IPS-18a (cell line): ENCODE data around the gene PUS7.
"Not testable (repeated sequence)": the region's sequence is repeated elsewhere in the genome, so short reads cannot be mapped to it uniquely, and the experiment has no call there.

Source experiments
- H3K27ac ChIP-seq: one replicate; pipeline ENCODE4 v1.5.1; 2013; ENCODE audit warnings: low read length
- H3K27me3 ChIP-seq: one replicate; pipeline ENCODE4 v1.6.1; 2013; ENCODE audit warnings: mild to moderate bottlenecking, low read length; ENCODE audit not compliant: control insufficient read depth, insufficient read depth
- H3K36me3 ChIP-seq: one replicate; pipeline ENCODE4 v1.6.1; 2013; ENCODE audit warnings: low read depth, low read length; ENCODE audit not compliant: control insufficient read depth
- H3K4me1 ChIP-seq: one replicate; pipeline ENCODE4 v1.6.1; 2013; ENCODE audit warnings: low read depth, low read length; ENCODE audit not compliant: control insufficient read depth
- H3K4me3 ChIP-seq: one replicate; pipeline ENCODE4 v1.5.1; 2013; ENCODE audit warnings: low read length
- H3K9ac ChIP-seq: one replicate; pipeline ENCODE4 v1.6.1; 2013; ENCODE audit warnings: mild to moderate bottlenecking, low read length, moderate library complexity
- H3K9me3 ChIP-seq: one replicate; pipeline ENCODE4 v1.6.1; 2013; ENCODE audit warnings: low read depth, low read length; ENCODE audit not compliant: control insufficient read depth

PUS7 gene

GRCh38 chr7:105439174-105439893 lies 82.7 kb downstream of the PUS7 start:
- Histone ChIP-seq H3K4me1 (no peaks in the 10 kb centered on the region), H3K9ac (no peak overlapping the region), H3K4me3 (no peak overlapping the region), H3K27me3 (no peaks in the 10 kb centered on the region), H3K9me3 (no peaks in the 10 kb centered on the region), H3K36me3 (no peaks in the 10 kb centered on the region), H3K27ac (no peak overlapping the region)

GRCh38 chr7:105438847-105439173 lies 83.3 kb downstream of the PUS7 start:
- Histone ChIP-seq H3K27me3 (no peaks in the 10 kb centered on the region), H3K9ac (no peak overlapping the region), H3K4me3 (no peak overlapping the region), H3K27ac (no peak overlapping the region), H3K4me1 (no peaks in the 10 kb centered on the region), H3K9me3 (no peaks in the 10 kb centered on the region), H3K36me3 (no peaks in the 10 kb centered on the region)

- no peak overlapping the region for H3K4me3 ChIP-seq
- H3K4me1 ChIP-seq: no peaks in the 10 kb centered on the region
- no peaks in the 10 kb centered on the region for H3K36me3 ChIP-seq
- H3K9ac ChIP-seq: no peak overlapping the region
- no peaks in the 10 kb centered on the region for H3K27me3 ChIP-seq
- H3K27ac ChIP-seq: no peak overlapping the region
- H3K9me3 ChIP-seq: no peaks in the 10 kb centered on the region
Measured at GRCh38 chr7:105438254-105438653, 83.8 kb downstream of the PUS7 start.

GRCh38 chr7:105437356-105437755 lies 84.7 kb downstream of the PUS7 start:
- H3K36me3 ChIP-seq, H3K9me3 ChIP-seq, H3K27me3 ChIP-seq, H3K4me3 ChIP-seq, H3K9ac ChIP-seq, H3K27ac ChIP-seq, H3K4me1 ChIP-seq: not testable (repeated sequence)

GRCh38 chr7:105429746-105430612 lies 92.1 kb downstream of the PUS7 start:
- Histone ChIP-seq H3K36me3 (no peaks in the 10 kb centered on the region), H3K4me1 (no peaks in the 10 kb centered on the region), H3K9me3 (no peaks in the 10 kb centered on the region), H3K4me3 (no peak overlapping the region), H3K27ac (no peak overlapping the region), H3K27me3 (no peaks in the 10 kb centered on the region), H3K9ac (no peak overlapping the region)

GRCh38 chr7:105426606-105427146 lies 95.4 kb downstream of the PUS7 start:
- no peaks in the 10 kb centered on the region for H3K9me3 ChIP-seq
- H3K27ac ChIP-seq: no peak overlapping the region
- H3K27me3 ChIP-seq: no peaks in the 10 kb centered on the region
- H3K4me3 ChIP-seq: no peak overlapping the region
- H3K36me3 ChIP-seq: no peaks in the 10 kb centered on the region
- H3K4me1 ChIP-seq: no peaks in the 10 kb centered on the region
- no peak overlapping the region for H3K9ac ChIP-seq

- H3K9ac ChIP-seq: no peak overlapping the region
- H3K4me3 ChIP-seq: no peak overlapping the region
- no peaks in the 10 kb centered on the region for H3K9me3 ChIP-seq
- no peak overlapping the region for H3K27ac ChIP-seq
- H3K27me3 ChIP-seq: no peaks in the 10 kb centered on the region
- H3K4me1 ChIP-seq: no peaks in the 10 kb centered on the region
- H3K36me3 ChIP-seq: no peaks in the 10 kb centered on the region
Measured at GRCh38 chr7:105423987-105424386, 98.1 kb downstream of the PUS7 start.

GRCh38 chr7:105413887-105414437 lies 108.1 kb downstream of the PUS7 start:
- H3K27me3 ChIP-seq: no peaks in the 10 kb centered on the region
- H3K36me3 ChIP-seq: no peaks in the 10 kb centered on the region
- H3K4me3 ChIP-seq: no peak overlapping the region
- no peak overlapping the region for H3K9ac ChIP-seq
- H3K4me1 ChIP-seq: no peaks in the 10 kb centered on the region
- H3K27ac ChIP-seq: no peak overlapping the region
- no peaks in the 10 kb centered on the region for H3K9me3 ChIP-seq

GRCh38 chr7:105410774-105411173 lies 111.3 kb downstream of the PUS7 start:
- H3K9me3 ChIP-seq, H3K9ac ChIP-seq, H3K36me3 ChIP-seq, H3K4me1 ChIP-seq, H3K4me3 ChIP-seq, H3K27me3 ChIP-seq, H3K27ac ChIP-seq: not testable (repeated sequence)

- H3K27ac ChIP-seq, H3K9me3 ChIP-seq, H3K4me3 ChIP-seq, H3K9ac ChIP-seq, H3K4me1 ChIP-seq, H3K27me3 ChIP-seq, H3K36me3 ChIP-seq: not testable (repeated sequence)
Measured at GRCh38 chr7:105409775-105410174, 112.3 kb downstream of the PUS7 start.

- Histone ChIP-seq H3K36me3 (no peaks in the 10 kb centered on the region), H3K27me3 (no peaks in the 10 kb centered on the region), H3K9ac (no peak overlapping the region), H3K27ac (no peak overlapping the region), H3K4me3 (no peak overlapping the region), H3K9me3 (no peaks in the 10 kb centered on the region), H3K4me1 (no peaks in the 10 kb centered on the region)
Measured at GRCh38 chr7:105408791-105409410, 113.2 kb downstream of the PUS7 start.
